B cell (primary cell): ENCODE measurements around the gene HSD3B1. TPM values are rescaled to one million over a fixed set of nuclear protein-coding genes. Genes with fewer than 3 reads are reported as not detected.

ENCODE experiments used
- ATAC-seq: fragments of 200-7000 bp; cut with Tn5 transposase; one replicate; pipeline ENCODE4 v1.10.0; 2021; ENCODE audit warnings: low read depth, mild to moderate bottlenecking, moderate number of reproducible peaks, moderate library complexity
- CTCF ChIA-PET: fragments of 350-600 bp; sonication (Branson Sonifier 250); formaldehyde crosslinking; loops from one replicate; lab custom pipeline; 2021; ENCODE audit warnings: antibody characterized with exemption, inconsistent platforms; lab: Charles Lee
- POLR2A ChIA-PET: fragments of 350-600 bp; sonication (Branson Sonifier 250); formaldehyde crosslinking; loops from one replicate; lab custom pipeline; 2021; ENCODE audit warnings: antibody characterized with exemption; lab: Charles Lee
- DNase-seq: peaks from one replicate; pipeline ENCODE4 v3.0.0; 2013
- H2AFZ ChIP-seq: 2 replicates; pipeline ENCODE4 v1.6.1; 2012; ENCODE audit warnings: mild to moderate bottlenecking, low read depth, low read length; ENCODE audit not compliant: insufficient read depth, poor library complexity, severe bottlenecking
- H3K27ac ChIP-seq, 2 donors: 1 replicate in 1 of 2; 2 replicates in 1 of 2; pipeline ENCODE4 v1.5.1; 2012 to 2013; ENCODE audit warnings: low read length in 2 of 2, mild to moderate bottlenecking in 2 of 2, moderate library complexity in 1 of 2
- H3K27me3 ChIP-seq, 4 experiments: fragments of 200-600 bp in 1 of 4; sonication (generic) in 1 of 4; replicated peaks in 1 of 4; 1 replicate in 2 of 4; 2 replicates in 2 of 4; pipeline versions ENCODE4 v1.6.1 to v1.7.0; 2013 to 2016; ENCODE audit warnings: low read length in 3 of 4, mild to moderate bottlenecking in 2 of 4, mixed read lengths in 1 of 4, moderate library complexity in 1 of 4; ENCODE audit not compliant: insufficient read depth in 4 of 4, control insufficient read depth in 3 of 4; ENCODE audit errors: control extremely low read depth in 1 of 4
- H3K36me3 ChIP-seq, 2 experiments: replicated peaks in 1 of 2; 1 replicate in 1 of 2; 2 replicates in 1 of 2; pipeline versions ENCODE4 v1.6.1 to v1.7.1; 2013; ENCODE audit warnings: low read length in 1 of 2; ENCODE audit not compliant: insufficient read depth in 2 of 2, control insufficient read depth in 1 of 2; ENCODE audit errors: control extremely low read depth in 1 of 2, extremely low read depth in 1 of 2
- H3K4me1 ChIP-seq, 2 donors: fragments of 200-600 bp in 1 of 2; sonication (generic) in 1 of 2; 1 replicate in 1 of 2; 2 replicates in 1 of 2; pipeline versions ENCODE4 v1.5.1 to v1.6.1; 2013 to 2017; ENCODE audit warnings: low read length in 2 of 2; ENCODE audit not compliant: control insufficient read depth in 2 of 2, insufficient read depth in 2 of 2
- H3K4me2 ChIP-seq: replicated peaks from 2 replicates; pipeline ENCODE3; 2012; ENCODE audit warnings: mild to moderate bottlenecking, low read depth, low read length; ENCODE audit not compliant: poor library complexity, severe bottlenecking
- H3K4me3 ChIP-seq, 5 experiments: fragments of 200-600 bp in 1 of 5; sonication (generic) in 1 of 5; 1 replicate in 3 of 5; 2 replicates in 2 of 5; pipeline versions ENCODE4 v1.5.1 to v1.7.0; 2011 to 2016; ENCODE audit warnings: low read length in 4 of 5, mild to moderate bottlenecking in 4 of 5, low read depth in 2 of 5, control low read depth in 1 of 5, moderate library complexity in 1 of 5; ENCODE audit not compliant: insufficient read depth in 1 of 5; ENCODE audit errors: control extremely low read depth in 1 of 5, extremely low read depth in 1 of 5
- H3K79me2 ChIP-seq: fragments of 200-600 bp; sonication (generic); one replicate; pipeline ENCODE4 v1.6.0; 2016; ENCODE audit warnings: low read length; ENCODE audit not compliant: control insufficient read depth, insufficient read depth
- H3K9ac ChIP-seq: fragments of 200-600 bp; sonication (generic); 2 replicates; pipeline ENCODE4 v1.6.1; 2017; ENCODE audit warnings: mild to moderate bottlenecking, low read length, moderate library complexity
- H3K9me3 ChIP-seq, 3 donors: one replicate each; pipeline versions ENCODE4 v1.6.1 to v1.7.1; 2013; ENCODE audit warnings: low read length in 2 of 3; ENCODE audit not compliant: control insufficient read depth in 2 of 3, insufficient read depth in 1 of 3; ENCODE audit errors: control extremely low read depth in 1 of 3
- H4K20me1 ChIP-seq: 2 replicates; pipeline ENCODE4 v1.6.0; 2012; ENCODE audit warnings: mild to moderate bottlenecking, low read length; ENCODE audit not compliant: insufficient read depth, control insufficient read depth, poor library complexity, severe bottlenecking
- H3K27ac Mint-ChIP-seq: one replicate; pipeline ENCODE4 v1.8.0; 2021; ENCODE audit warnings: mixed read lengths
- H3K27me3 Mint-ChIP-seq: one replicate; pipeline ENCODE4 v1.8.0; 2021; ENCODE audit warnings: mixed read lengths
- H3K4me1 Mint-ChIP-seq: one replicate; pipeline ENCODE4 v1.8.0; 2021; ENCODE audit warnings: mixed read lengths
- H3K4me3 Mint-ChIP-seq: one replicate; pipeline ENCODE4 v1.8.0; 2021; ENCODE audit warnings: mixed read lengths
- H3K9me3 Mint-ChIP-seq: one replicate; pipeline ENCODE4 v1.8.0; 2022; ENCODE audit warnings: mixed read lengths; ENCODE audit not compliant: insufficient read depth
- CTCF ChIP-seq: fragments of 200-600 bp; IDR thresholded peaks from one replicate; pipeline ENCODE4 v1.8.0; 2022; ENCODE audit warnings: antibody characterized with exemption, mild to moderate bottlenecking
- EZH2 ChIP-seq: IDR thresholded peaks from 2 replicates; pipeline ENCODE4 v1.6.1; 2012; ENCODE audit warnings: borderline replicate concordance, low read depth, mild to moderate bottlenecking, moderate library complexity, low read length; ENCODE audit not compliant: insufficient read depth, poor library complexity, severe bottlenecking
- whole genome bisulfite sequencing: methylation state at CpG from one replicate; pipeline ENCODE4 v1.1.5; 2013; ENCODE audit warnings: missing lambda C conversion rate; ENCODE audit not compliant: insufficient coverage; 5-methylcytosine and 5-hydroxymethylcytosine counted together
- intact Hi-C: fragments of 100-400 bp; cut with micrococcal nuclease; formaldehyde crosslinking; loops from one replicate; pipeline ENCODE4 v1.10.0; 2022
- polyA plus RNA-seq: library from polyadenylated mRNA; depleted of rRNA; stranded (reverse); fragments of >200 nt; gene quantifications from 2 replicates; pipeline ENCODE4 v1.2.3, GENCODE V29; 2012
- total RNA-seq, 2 donors: library from RNA; stranded (reverse); fragments of 120-200 nt in 1 of 2; gene quantifications; 1 replicate in 1 of 2; 2 replicates in 1 of 2; pipeline versions ENCODE4 v1.2.3 to v1.2.4, GENCODE V29; 2013 to 2022

The HSD3B1 gene
- total and polyA plus RNA-seq, 2 donors (not counting 1 experiment from before 2014, with no cell fraction given), result not detected

GRCh38 chr1:119504831-119505230, 2.2 kb upstream of the HSD3B1 start:
- no peaks in the 10 kb centered on the region for H3K4me1 Mint-ChIP-seq
- Histone ChIP-seq H4K20me1 (no peaks in the 10 kb centered on the region), H3K79me2 (no peaks in the 10 kb centered on the region), H3K27me3 (no peaks in the 10 kb centered on the region), H3K27ac (no peak overlapping the region), H3K9ac (no peak overlapping the region), H3K4me3 (no peak overlapping the region), H3K36me3 (no peaks in the 10 kb centered on the region), H3K4me1 (no peaks in the 10 kb centered on the region), H2AFZ (no peak overlapping the region), H3K9me3 (no peaks in the 10 kb centered on the region), H3K4me2 (no peak overlapping the region)
- H3K4me3 Mint-ChIP-seq, result no peak overlapping the region
- no peak overlapping the region for H3K27ac Mint-ChIP-seq
- H3K27me3 Mint-ChIP-seq, result no peaks in the 10 kb centered on the region
- POLR2A ChIA-PET, result no interaction called here
- CTCF ChIA-PET, result no interaction called here
- WGBS, result 87% methylated on average over 4 of the region's 4 CpGs
- intact Hi-C loops, result no loop called here
- ATAC-seq, result no peak
- no peaks in the 10 kb centered on the region for H3K9me3 Mint-ChIP-seq
- DNase-seq, result no peak
- TF ChIP-seq EZH2 (no peak), CTCF (no peak)

GRCh38 chr1:119510046-119510445, 3.0 kb downstream of the HSD3B1 start:
- Histone ChIP-seq H3K9ac (no peak overlapping the region), H3K27ac (no peak overlapping the region), H3K79me2 (no peaks in the 10 kb centered on the region), H3K27me3 (no peaks in the 10 kb centered on the region), H2AFZ (no peak overlapping the region), H3K4me2 (no peak overlapping the region), H4K20me1 (no peaks in the 10 kb centered on the region), H3K36me3 (no peaks in the 10 kb centered on the region), H3K4me1 (no peaks in the 10 kb centered on the region), H3K9me3 (no peaks in the 10 kb centered on the region), H3K4me3 (no peak overlapping the region)
- POLR2A ChIA-PET, result no interaction called here
- no peak overlapping the region for H3K27ac Mint-ChIP-seq
- no peak for TF ChIP-seq CTCF
- no peak for TF ChIP-seq EZH2
- DNase-seq (no peak), ATAC-seq (no peak)
- no peaks in the 10 kb centered on the region for H3K4me1 Mint-ChIP-seq
- no peaks in the 10 kb centered on the region for H3K9me3 Mint-ChIP-seq
- CTCF ChIA-PET, result no interaction called here
- H3K27me3 Mint-ChIP-seq, result peaks cover 12% of the 10 kb centered on the region
- 60% methylated on average over 1 of the region's 2 CpGs for WGBS
- intact Hi-C loops, result no loop called here
- H3K4me3 Mint-ChIP-seq, result no peak overlapping the region
